Measurements from ENCODE around the gene ZSCAN5A. TPM values are rescaled to one million over a fixed set of nuclear protein-coding genes. Genes with fewer than 3 reads are reported as not detected.
"Not testable (repeated sequence)": the region's sequence is repeated elsewhere in the genome, so short reads cannot be mapped to it uniquely, and the experiment has no call there.

Gene ZSCAN5A
- total RNA-seq, 1 experiment from 2014 or later = 12.7 TPM

- DNase-seq (ENCODE audit: low spot score) = not testable (repeated sequence)
These were observed 107.1 kb downstream of the ZSCAN5A start for GRCh38 chr19:56207581-56207980.

- DNase-seq (ENCODE audit: low spot score) = no peak
These were observed 112.7 kb downstream of the ZSCAN5A start, which contains the start of gene ZSCAN5C for GRCh38 chr19:56201973-56202372. ZSCAN5C (plus strand) TSS chr19:56202273; CDS start chr19:56205914, 3,641 bp downstream.

- DNase-seq (ENCODE audit: low spot score) = no peak
These were observed 115.0 kb downstream of the ZSCAN5A start for GRCh38 chr19:56199687-56200086.

- not testable (repeated sequence) for DNase-seq (ENCODE audit: low spot score)
These were observed 117.0 kb downstream of the ZSCAN5A start, which contains the start of gene ZSCAN5B for GRCh38 chr19:56197646-56198045. ZSCAN5B (minus strand) TSS chr19:56197783; CDS start chr19:56193052, 4,731 bp downstream.

GRCh38 chr19:56193981-56194640 lies 120.5 kb downstream of the ZSCAN5A start:
- no peak for DNase-seq (ENCODE audit: low spot score)

- DNase-seq (ENCODE audit: low spot score) = no peak
These were observed 122.9 kb downstream of the ZSCAN5A start for GRCh38 chr19:56191711-56192110.

- no peak for DNase-seq (ENCODE audit: low spot score)
These were observed 123.5 kb downstream of the ZSCAN5A start for GRCh38 chr19:56191115-56191514.

- no peak for DNase-seq (ENCODE audit: low spot score)
These were observed 124.9 kb downstream of the ZSCAN5A start for GRCh38 chr19:56189785-56190184.

GRCh38 chr19:56177564-56178243 lies 136.9 kb downstream of the ZSCAN5A start:
- DNase-seq (ENCODE audit: low spot score) = peak; percentile 48

GRCh38 chr19:56176881-56177280 lies 137.8 kb downstream of the ZSCAN5A start:
- no peak for DNase-seq (ENCODE audit: low spot score)

GRCh38 chr19:56176310-56176709 lies 138.3 kb downstream of the ZSCAN5A start:
- not testable (repeated sequence) for DNase-seq (ENCODE audit: low spot score)

- not testable (repeated sequence) for DNase-seq (ENCODE audit: low spot score)
These were observed 138.8 kb downstream of the ZSCAN5A start, which contains the start of gene GALP for GRCh38 chr19:56175861-56176307. GALP (plus strand) TSS chr19:56176008; CDS start chr19:56177109, 1,101 bp downstream.

- DNase-seq (ENCODE audit: low spot score) = no peak
These were observed 140.1 kb downstream of the ZSCAN5A start for GRCh38 chr19:56174550-56174949.

- no peak for DNase-seq (ENCODE audit: low spot score)
These were observed 140.6 kb downstream of the ZSCAN5A start for GRCh38 chr19:56174086-56174485.

Other genes starting within 250 kb of the ZSCAN5A start
- gene ZNF787, start 193.5 kb downstream of the ZSCAN5A start, total RNA-seq (2014; rRNA removed; shearing (Covaris generic)) = 8.6 and 12.4 TPM in 2 replicates
- gene ZNF444, start 173.6 kb downstream of the ZSCAN5A start, total RNA-seq (2014; rRNA removed; shearing (Covaris generic)) = 9.4 and 13.8 TPM in 2 replicates
- gene GALP, start 138.8 kb downstream of the ZSCAN5A start, total RNA-seq (2014; rRNA removed; shearing (Covaris generic)) = 0.35 and 0.43 TPM in 2 replicates
- 0.04 and 0.25 TPM in 2 replicates for gene ZSCAN5B, start 117.1 kb downstream of the ZSCAN5A start, total RNA-seq (2014; rRNA removed; shearing (Covaris generic))
- gene ZSCAN5C, start 112.6 kb downstream of the ZSCAN5A start, total RNA-seq (2014; rRNA removed; shearing (Covaris generic)) = not detected in 2 replicates
- gene EDDM13, start 42.1 kb downstream of the ZSCAN5A start, total RNA-seq (2014; rRNA removed; shearing (Covaris generic)) = not detected in 2 replicates
- gene ZNF582, start 78.7 kb upstream of the ZSCAN5A start, total RNA-seq (2014; rRNA removed; shearing (Covaris generic)) = 6.8 and 8.8 TPM in 2 replicates
- 10.6 and 12.4 TPM in 2 replicates for gene ZNF583, start 89.5 kb upstream of the ZSCAN5A start, total RNA-seq (2014; rRNA removed; shearing (Covaris generic))
- gene ZNF667, start 162.5 kb upstream of the ZSCAN5A start, total RNA-seq (2014; rRNA removed; shearing (Covaris generic)) = 2.9 and 6.4 TPM in 2 replicates
- 1.4 and 1.6 TPM in 2 replicates for gene ZNF471, start 193.0 kb upstream of the ZSCAN5A start, total RNA-seq (2014; rRNA removed; shearing (Covaris generic))
- gene ZFP28, start 224.1 kb upstream of the ZSCAN5A start, total RNA-seq (2014; rRNA removed; shearing (Covaris generic)) = 3.9 and 4.7 TPM in 2 replicates

All from H4 (cell line).